HFF-Myc (cell line): ENCODE data around the gene ADRA2B.
A peak's percentile ranks its signal among the peaks of the same experiment; 100 is the strongest.
"Not testable (repeated sequence)": the region's sequence is repeated elsewhere in the genome, so short reads cannot be mapped to it uniquely, and the experiment has no call there.

Experiments
- DNase-seq: peaks from one replicate; pipeline ENCODE4 v3.0.0-alpha.2; 2011; ENCODE audit warnings: low read depth; ENCODE audit errors: extremely low read depth
- H3K4me3 ChIP-seq: replicated peaks from 2 replicates; pipeline ENCODE4 v1.5.1; 2011; ENCODE audit warnings: low read depth, mild to moderate bottlenecking, control low read depth, low read length
- TF ChIP-seq, protein P1 (sequence below): IDR thresholded peaks from 2 replicates; pipeline ENCODE4 v1.5.1; 2012; ENCODE audit warnings: mild to moderate bottlenecking, low read depth, low read length, control low read depth; ENCODE audit errors: missing control alignments

The ADRA2B gene

DNA sequence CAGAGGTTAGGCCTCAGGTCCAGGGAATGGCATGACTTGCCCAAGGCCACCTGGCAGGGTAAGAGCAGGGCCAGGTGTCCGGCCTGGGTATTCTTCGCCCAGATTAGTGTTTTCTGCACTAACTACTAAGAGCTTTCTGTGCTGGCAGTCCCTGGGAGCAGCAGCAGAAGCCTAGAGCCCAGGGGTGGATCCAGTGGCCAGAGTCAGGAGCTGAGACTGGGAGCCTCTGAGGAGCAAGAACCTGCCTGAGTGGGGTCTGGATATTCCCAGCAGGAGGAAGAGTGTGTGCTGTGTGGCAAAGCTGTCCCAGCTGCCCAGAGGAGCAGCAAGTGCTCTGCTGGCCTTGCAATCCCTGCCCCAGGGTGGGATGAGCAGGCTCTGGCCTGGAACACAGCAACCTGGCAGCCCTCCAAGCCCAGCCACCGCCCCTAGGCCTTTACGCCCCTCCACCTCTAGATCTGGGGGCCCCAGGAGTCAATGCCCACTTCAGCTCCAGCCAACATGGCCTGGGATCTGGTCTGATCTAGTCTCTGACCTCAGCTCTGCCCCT is 50.9 kb downstream of the ADRA2B start:
- no peak overlapping the region for H3K4me3 ChIP-seq
- DNase-seq = no peak
- TF ChIP-seq, protein P1, sequence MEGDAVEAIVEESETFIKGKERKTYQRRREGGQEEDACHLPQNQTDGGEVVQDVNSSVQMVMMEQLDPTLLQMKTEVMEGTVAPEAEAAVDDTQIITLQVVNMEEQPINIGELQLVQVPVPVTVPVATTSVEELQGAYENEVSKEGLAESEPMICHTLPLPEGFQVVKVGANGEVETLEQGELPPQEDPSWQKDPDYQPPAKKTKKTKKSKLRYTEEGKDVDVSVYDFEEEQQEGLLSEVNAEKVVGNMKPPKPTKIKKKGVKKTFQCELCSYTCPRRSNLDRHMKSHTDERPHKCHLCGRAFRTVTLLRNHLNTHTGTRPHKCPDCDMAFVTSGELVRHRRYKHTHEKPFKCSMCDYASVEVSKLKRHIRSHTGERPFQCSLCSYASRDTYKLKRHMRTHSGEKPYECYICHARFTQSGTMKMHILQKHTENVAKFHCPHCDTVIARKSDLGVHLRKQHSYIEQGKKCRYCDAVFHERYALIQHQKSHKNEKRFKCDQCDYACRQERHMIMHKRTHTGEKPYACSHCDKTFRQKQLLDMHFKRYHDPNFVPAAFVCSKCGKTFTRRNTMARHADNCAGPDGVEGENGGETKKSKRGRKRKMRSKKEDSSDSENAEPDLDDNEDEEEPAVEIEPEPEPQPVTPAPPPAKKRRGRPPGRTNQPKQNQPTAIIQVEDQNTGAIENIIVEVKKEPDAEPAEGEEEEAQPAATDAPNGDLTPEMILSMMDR = no peak

- H3K4me3 ChIP-seq, DNase-seq: not testable (repeated sequence)
Measured at GRCh38 chr2:96064760-96065159, 51.6 kb downstream of the ADRA2B start.

DNA sequence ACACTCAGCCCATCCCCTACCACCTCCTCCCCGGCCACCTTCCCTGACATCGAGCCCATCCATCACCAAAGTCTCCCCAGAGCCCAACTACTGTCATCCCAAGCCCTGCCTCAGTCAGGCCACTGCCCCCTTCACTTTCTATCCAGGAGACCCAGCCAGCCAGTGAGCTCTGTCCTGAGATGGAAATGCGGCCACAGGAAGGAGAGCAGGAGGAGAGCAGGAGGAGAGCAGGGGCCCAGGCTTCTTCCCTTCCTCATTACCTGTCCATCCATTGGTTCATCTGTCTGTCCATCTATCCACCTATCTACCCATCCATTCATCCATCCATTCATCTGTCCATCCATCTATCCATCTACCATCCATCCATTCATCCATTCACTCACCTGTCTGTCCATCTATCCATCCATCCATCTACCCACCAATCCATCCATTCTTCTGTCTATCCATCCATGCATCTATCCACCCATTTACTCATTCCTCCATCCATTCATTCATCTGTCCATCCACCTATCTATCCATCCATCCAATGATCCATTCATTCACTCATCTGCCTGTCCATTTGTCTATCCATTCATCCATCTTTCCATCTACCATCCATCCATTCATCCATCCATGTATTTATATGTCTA is 52.2 kb downstream of the ADRA2B start:
- not testable (repeated sequence) for H3K4me3 ChIP-seq, DNase-seq

GRCh38 chr2:96063116-96063899 is 53.1 kb downstream of the ADRA2B start:
- DNase-seq = peak; percentile 31
- TF ChIP-seq, protein P1 = peak; percentile 37
- not testable (repeated sequence) for H3K4me3 ChIP-seq
